HFFc6 (cell line): Measurements from ENCODE around the gene SNRNP40. TPM values are rescaled to one million over a fixed set of nuclear protein-coding genes. Genes with fewer than 3 reads are reported as not detected.

Experiments
- DNase-seq: peaks from one replicate; pipeline ENCODE4 v3.0.0-alpha.2; 2018
- H3K27ac Mint-ChIP-seq: 2 replicates; pipeline ENCODE4 v1.8.0; 2020; ENCODE audit warnings: mild to moderate bottlenecking, mixed read lengths
- H3K27me3 Mint-ChIP-seq: 2 replicates; pipeline ENCODE4 v1.8.0; 2021; ENCODE audit warnings: mild to moderate bottlenecking, moderate library complexity, mixed read lengths; ENCODE audit not compliant: insufficient read depth
- H3K36me3 Mint-ChIP-seq: 2 replicates; pipeline ENCODE4 v1.8.0; 2021; ENCODE audit warnings: low read depth, mixed read lengths
- H3K4me1 Mint-ChIP-seq: 2 replicates; pipeline ENCODE4 v1.8.0; 2020; ENCODE audit warnings: low read depth, mixed read lengths
- H3K4me3 Mint-ChIP-seq: 2 replicates; pipeline ENCODE4 v1.8.0; 2020; ENCODE audit warnings: mild to moderate bottlenecking, moderate library complexity, mixed read lengths
- H3K9me3 Mint-ChIP-seq: 2 replicates; pipeline ENCODE4 v1.8.0; 2020; ENCODE audit warnings: mild to moderate bottlenecking, mixed read lengths
- total RNA-seq, 6 experiments: library from RNA; stranded (reverse); fragmentation: NEBNext Ultra II Directional; extraction: Animal tissue kit (Norgen Biotek cat#: 25700); gene quantifications; 2 replicates in 1 of 6; 3 replicates in 5 of 6; pipeline ENCODE4 v1.2.3, GENCODE V29; 2021
- TF ChIP-seq, protein P1 (sequence below): fragments of 200-600 bp; sonication (generic); IDR thresholded peaks from 2 replicates; pipeline ENCODE4 v1.5.0; 2021; ENCODE audit warnings: antibody characterized with exemption, mild to moderate bottlenecking

SNRNP40 gene
- total RNA-seq, 6 experiments from 2014 or later, result 37.8 to 50.7 (median 46.1) TPM

- no peaks in the 10 kb centered on the region for H3K36me3 Mint-ChIP-seq
- H3K4me3 Mint-ChIP-seq, result no peak overlapping the region
- peaks cover 7% of the 10 kb centered on the region; the same call in 1 of the 2 replicates for H3K4me1 Mint-ChIP-seq
- no peak overlapping the region for H3K27ac Mint-ChIP-seq
- no peaks in the 10 kb centered on the region for H3K27me3 Mint-ChIP-seq
- TF ChIP-seq, protein P1, sequence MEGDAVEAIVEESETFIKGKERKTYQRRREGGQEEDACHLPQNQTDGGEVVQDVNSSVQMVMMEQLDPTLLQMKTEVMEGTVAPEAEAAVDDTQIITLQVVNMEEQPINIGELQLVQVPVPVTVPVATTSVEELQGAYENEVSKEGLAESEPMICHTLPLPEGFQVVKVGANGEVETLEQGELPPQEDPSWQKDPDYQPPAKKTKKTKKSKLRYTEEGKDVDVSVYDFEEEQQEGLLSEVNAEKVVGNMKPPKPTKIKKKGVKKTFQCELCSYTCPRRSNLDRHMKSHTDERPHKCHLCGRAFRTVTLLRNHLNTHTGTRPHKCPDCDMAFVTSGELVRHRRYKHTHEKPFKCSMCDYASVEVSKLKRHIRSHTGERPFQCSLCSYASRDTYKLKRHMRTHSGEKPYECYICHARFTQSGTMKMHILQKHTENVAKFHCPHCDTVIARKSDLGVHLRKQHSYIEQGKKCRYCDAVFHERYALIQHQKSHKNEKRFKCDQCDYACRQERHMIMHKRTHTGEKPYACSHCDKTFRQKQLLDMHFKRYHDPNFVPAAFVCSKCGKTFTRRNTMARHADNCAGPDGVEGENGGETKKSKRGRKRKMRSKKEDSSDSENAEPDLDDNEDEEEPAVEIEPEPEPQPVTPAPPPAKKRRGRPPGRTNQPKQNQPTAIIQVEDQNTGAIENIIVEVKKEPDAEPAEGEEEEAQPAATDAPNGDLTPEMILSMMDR, result no peak; the same call in 1 of the 2 replicates
- H3K9me3 Mint-ChIP-seq, result no peaks in the 10 kb centered on the region
- no peak for DNase-seq
These were observed 30.8 kb upstream of the SNRNP40 start for GRCh38 chr1:31327381-31327780.

DNA sequence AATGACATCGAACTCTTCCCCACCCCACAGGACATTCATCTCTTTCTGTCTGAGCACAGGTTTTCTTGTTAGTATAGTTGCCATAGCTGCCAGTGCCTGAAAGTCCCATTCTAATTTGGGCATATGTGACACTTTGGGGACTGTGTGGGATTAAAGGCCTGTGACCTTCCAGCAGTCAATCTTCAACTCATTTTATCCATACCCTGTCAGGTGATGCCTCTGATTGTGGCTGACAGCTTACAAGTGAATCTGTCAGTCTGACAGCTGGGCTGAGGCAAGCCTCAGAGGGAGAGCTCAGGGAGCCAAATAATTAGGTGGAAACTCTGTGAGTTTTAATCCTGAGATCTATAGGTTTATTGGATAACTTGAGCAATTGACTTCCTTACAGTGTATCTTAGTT is 29.9 kb upstream of the SNRNP40 start:
- peaks cover 15% of the 10 kb centered on the region; the same call in 1 of the 2 replicates for H3K4me1 Mint-ChIP-seq
- no peak overlapping the region for H3K4me3 Mint-ChIP-seq
- no peak for DNase-seq
- H3K36me3 Mint-ChIP-seq, result no peaks in the 10 kb centered on the region
- H3K27ac Mint-ChIP-seq, result no peak overlapping the region
- TF ChIP-seq, protein P1, result no peak
- no peaks in the 10 kb centered on the region for H3K27me3 Mint-ChIP-seq
- no peaks in the 10 kb centered on the region for H3K9me3 Mint-ChIP-seq

- no peak overlapping the region for H3K4me3 Mint-ChIP-seq
- no peak overlapping the region for H3K27ac Mint-ChIP-seq
- H3K27me3 Mint-ChIP-seq, result no peaks in the 10 kb centered on the region; the same call in 1 of the 2 replicates
- H3K4me1 Mint-ChIP-seq, result peaks cover 15% of the 10 kb centered on the region; the same call in 1 of the 2 replicates
- H3K36me3 Mint-ChIP-seq, result peaks cover 12% of the 10 kb centered on the region; the same call in 1 of the 2 replicates
- TF ChIP-seq, protein P1, result no peak
- no peaks in the 10 kb centered on the region for H3K9me3 Mint-ChIP-seq
- DNase-seq, result no peak
These were observed 28.4 kb upstream of the SNRNP40 start for GRCh38 chr1:31324992-31325391.

DNA sequence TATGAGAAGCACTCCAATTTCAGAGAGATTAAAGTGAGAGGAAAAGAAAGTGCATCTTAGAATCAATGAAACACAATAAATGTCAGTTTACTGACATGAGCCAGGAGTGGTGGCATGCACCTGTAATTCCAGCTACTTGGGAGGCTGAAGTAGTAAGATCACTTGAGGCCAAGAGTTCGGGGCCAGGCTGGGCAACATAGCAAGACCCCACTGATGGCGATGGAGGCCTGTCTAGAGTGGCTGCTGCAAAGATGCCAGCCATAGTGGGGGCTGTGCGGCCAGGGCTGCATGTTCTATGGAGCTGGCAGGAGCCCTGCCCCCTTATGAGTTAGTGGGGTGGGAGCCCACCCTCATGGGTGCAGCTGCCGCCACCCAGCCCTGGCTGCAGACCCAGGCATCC is 27.5 kb upstream of the SNRNP40 start:
- H3K4me1 Mint-ChIP-seq, result peaks cover 15% of the 10 kb centered on the region; the same call in 1 of the 2 replicates
- no peaks in the 10 kb centered on the region; the same call in 1 of the 2 replicates for H3K27me3 Mint-ChIP-seq
- H3K4me3 Mint-ChIP-seq, result no peak overlapping the region
- no peaks in the 10 kb centered on the region for H3K9me3 Mint-ChIP-seq
- H3K36me3 Mint-ChIP-seq, result peaks cover 16% of the 10 kb centered on the region; the same call in 1 of the 2 replicates
- TF ChIP-seq, protein P1, result no peak
- DNase-seq, result no peak
- no peak overlapping the region for H3K27ac Mint-ChIP-seq

- H3K27ac Mint-ChIP-seq, result no peak overlapping the region
- 0 out of 2 replicates have a peak, but pooled peaks cover 7% of the 10 kb centered on the region for H3K4me1 Mint-ChIP-seq
- H3K4me3 Mint-ChIP-seq, result no peak overlapping the region
- peaks cover 34% of the 10 kb centered on the region for H3K36me3 Mint-ChIP-seq
- no peaks in the 10 kb centered on the region for H3K9me3 Mint-ChIP-seq
- no peaks in the 10 kb centered on the region; the same call in 1 of the 2 replicates for H3K27me3 Mint-ChIP-seq
- DNase-seq, result no peak
- TF ChIP-seq, protein P1, result no peak
These were observed 21.6 kb upstream of the SNRNP40 start for GRCh38 chr1:31318146-31318545.
